Heart left ventricle (tissue), 16 donors: ENCODE data around the gene PAK3. TPM values are rescaled to one million over a fixed set of nuclear protein-coding genes. Genes with fewer than 3 reads are reported as not detected.

ENCODE experiments used
- ATAC-seq, 4 donors: fragments of 200-7000 bp; cut with Tn5 transposase; one replicate each; pipeline ENCODE4 v1.9.1; 2020 to 2022; ENCODE audit warnings: moderate library complexity in 4 of 4, mild to moderate bottlenecking in 3 of 4, moderate number of reproducible peaks in 1 of 4
- DNase-seq, 5 donors: peaks; one replicate each; pipeline ENCODE4 v3.0.0-alpha.2; 2020
- H3K27ac ChIP-seq, 12 donors: fragments of 200-600 bp; sonication (generic) in 4 of 12; one replicate each; pipeline versions ENCODE4 v1.5.0 to v1.8.0; 2016 to 2022; ENCODE audit warnings: mild to moderate bottlenecking in 2 of 12
- H3K27me3 ChIP-seq, 9 donors: fragments of 200-600 bp; sonication (generic) in 2 of 9; one replicate each; pipeline versions ENCODE4 v1.5.1 to v1.8.0; 2016 to 2022; ENCODE audit warnings: mild to moderate bottlenecking in 3 of 9
- H3K36me3 ChIP-seq, 9 donors: fragments of 200-600 bp; sonication (generic) in 2 of 9; one replicate each; pipeline versions ENCODE4 v1.5.0 to v1.8.0; 2018 to 2022; ENCODE audit warnings: mild to moderate bottlenecking in 2 of 9
- H3K4me1 ChIP-seq, 12 donors: fragments of 200-600 bp; sonication (generic) in 4 of 12; one replicate each; pipeline versions ENCODE4 v1.5.0 to v1.8.0; 2016 to 2022; ENCODE audit warnings: mild to moderate bottlenecking in 3 of 12
- H3K4me3 ChIP-seq, 12 donors: fragments of 200-600 bp; sonication (generic) in 4 of 12; one replicate each; pipeline versions ENCODE4 v1.5.0 to v1.8.0; 2017 to 2022; ENCODE audit warnings: mild to moderate bottlenecking in 9 of 12, moderate library complexity in 4 of 12
- H3K9me3 ChIP-seq, 12 donors: fragments of 200-600 bp; sonication (generic) in 4 of 12; one replicate each; pipeline versions ENCODE4 v1.5.0 to v1.8.0; 2016 to 2022; ENCODE audit warnings: mild to moderate bottlenecking in 1 of 12
- POLR2A ChIP-seq, 2 donors: fragments of 450-650 bp; IDR thresholded peaks; one replicate each; pipeline ENCODE4 v1.6.1; 2017; ENCODE audit warnings: antibody characterized with exemption in 2 of 2, mild to moderate bottlenecking in 2 of 2, moderate library complexity in 2 of 2
- WGBS, 4 donors: extraction: QIAGEN DNeasy Blood & Tissue Kit in 2 of 4; methylation state at CpG; one replicate each; pipeline versions ENCODE4 v1.1.5 to v1.1.7; 2013 to 2018; 5-methylcytosine and 5-hydroxymethylcytosine counted together
- intact Hi-C, 10 donors: fragments of 100-400 bp; cut with DNase I; formaldehyde crosslinking; loops; one replicate each; pipeline versions ENCODE4 v1.11.1 to v1.14.2; 2022
- polyA plus RNA-seq, 2 donors: library from polyadenylated mRNA; stranded (reverse); fragments of 200-250 nt; gene quantifications; one replicate each; pipeline ENCODE4 v1.2.3, GENCODE V29; 2013
- total RNA-seq, 9 donors: library from RNA; depleted of rRNA in 2 of 9; stranded (reverse); fragments of >200 nt in 2 of 9; fragmentation: NEBNext Ultra II Directional in 3 of 9; extraction: Animal tissue kit (Norgen Biotek cat#: 25700) in 3 of 9; gene quantifications; one replicate each; pipeline versions ENCODE4 v1.1.0 to v1.2.4, GENCODE V29; 2016 to 2023
- TF ChIP-seq, protein P1 (sequence below), 12 donors: fragments of 200-600 bp; sonication (generic) in 4 of 12; IDR thresholded peaks; one replicate each; pipeline versions ENCODE4 v1.5.0 to v1.8.0; 2018 to 2022; ENCODE audit warnings: antibody characterized with exemption in 12 of 12, mild to moderate bottlenecking in 5 of 12
- donor health status: ischemic (EF 13 %, LVEDD 7.1; RV severe dilation, severe dysfunction).
- donor health status: healthy with polysubstance abuse.
- donor health status: DM: no; HTN: yes; CAD: no.
- donor health status: DM: no; HTN: no; CAD: no.
- donor health status: ischemic (EF 25% LVEDD 6.9; RV normal size, moderate dysfunction).
- donor health status: ischemic (EF 25% LVEDD 5.7; RV mildly dilated, moderate dysfunction).
- donor health status: healthy.
- donor health status: DM: yes; HTN: yes; CAD: no.
- donor health status: ischemic (EF 35%, LVEDD 5.7; RV mildly dilated, moderate dysfunction).
- donor health status: nonischemic (EF 11% LVEDD 7.7; RV severe dilation, severe dysfunction).
- donor health status: DM: yes; HTN: yes; CAD: no.
- donor health status: PGD.
- donor health status: ischemic (EF 29% LVEDD 5.4; RV normal size, mild dysfunction).
- donor health status: nonischemic (EF 23%, LVEDD 6.1; RV moderate dilation, normal function).

PAK3 gene
- total and polyA plus RNA-seq, 11 donors = 0.04 to 1.1 (median 0.38) TPM; not detected in 1

DNA sequence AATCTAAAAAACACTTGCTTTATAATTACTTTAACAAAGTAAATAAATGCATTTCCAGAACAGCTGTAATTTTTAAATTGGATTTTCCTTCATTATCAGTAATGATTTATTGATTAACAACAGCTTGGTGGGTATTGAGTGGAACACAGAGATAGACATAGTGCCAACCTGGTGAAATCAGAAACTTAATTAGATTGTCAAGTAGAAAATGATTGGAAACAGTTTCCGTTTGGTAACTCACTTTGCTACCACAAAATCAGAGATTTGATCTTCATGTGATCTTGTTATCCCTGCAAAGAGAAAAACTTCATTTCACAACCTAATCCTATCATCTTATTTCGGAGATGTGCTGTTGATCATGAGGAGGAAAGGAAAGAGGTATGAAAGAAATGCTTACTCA lies 103.5 kb downstream of the PAK3 start:
- Histone ChIP-seq H3K27me3 (peaks cover 0 to 14% (median 0%) of the 10 kb centered on the region in 9 donors), H3K4me1 (no peaks in the 10 kb centered on the region), H3K9me3 (no peaks in the 10 kb centered on the region), H3K4me3 (no peak overlapping the region), H3K36me3 (no peaks in the 10 kb centered on the region), H3K27ac (no peak overlapping the region)
- ATAC-seq (no peak), DNase-seq (no peak)
- intact Hi-C loops = no loop called here
- TF ChIP-seq, protein P1, sequence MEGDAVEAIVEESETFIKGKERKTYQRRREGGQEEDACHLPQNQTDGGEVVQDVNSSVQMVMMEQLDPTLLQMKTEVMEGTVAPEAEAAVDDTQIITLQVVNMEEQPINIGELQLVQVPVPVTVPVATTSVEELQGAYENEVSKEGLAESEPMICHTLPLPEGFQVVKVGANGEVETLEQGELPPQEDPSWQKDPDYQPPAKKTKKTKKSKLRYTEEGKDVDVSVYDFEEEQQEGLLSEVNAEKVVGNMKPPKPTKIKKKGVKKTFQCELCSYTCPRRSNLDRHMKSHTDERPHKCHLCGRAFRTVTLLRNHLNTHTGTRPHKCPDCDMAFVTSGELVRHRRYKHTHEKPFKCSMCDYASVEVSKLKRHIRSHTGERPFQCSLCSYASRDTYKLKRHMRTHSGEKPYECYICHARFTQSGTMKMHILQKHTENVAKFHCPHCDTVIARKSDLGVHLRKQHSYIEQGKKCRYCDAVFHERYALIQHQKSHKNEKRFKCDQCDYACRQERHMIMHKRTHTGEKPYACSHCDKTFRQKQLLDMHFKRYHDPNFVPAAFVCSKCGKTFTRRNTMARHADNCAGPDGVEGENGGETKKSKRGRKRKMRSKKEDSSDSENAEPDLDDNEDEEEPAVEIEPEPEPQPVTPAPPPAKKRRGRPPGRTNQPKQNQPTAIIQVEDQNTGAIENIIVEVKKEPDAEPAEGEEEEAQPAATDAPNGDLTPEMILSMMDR (IDR thresholded peaks at IDR 0.05) = no peak
- no peak for TF ChIP-seq POLR2A (IDR thresholded peaks at IDR 0.05)
- WGBS, 4 donors = 45 to 78% (median 68%) methylated on average over 2 of the region's 2 CpGs

DNA sequence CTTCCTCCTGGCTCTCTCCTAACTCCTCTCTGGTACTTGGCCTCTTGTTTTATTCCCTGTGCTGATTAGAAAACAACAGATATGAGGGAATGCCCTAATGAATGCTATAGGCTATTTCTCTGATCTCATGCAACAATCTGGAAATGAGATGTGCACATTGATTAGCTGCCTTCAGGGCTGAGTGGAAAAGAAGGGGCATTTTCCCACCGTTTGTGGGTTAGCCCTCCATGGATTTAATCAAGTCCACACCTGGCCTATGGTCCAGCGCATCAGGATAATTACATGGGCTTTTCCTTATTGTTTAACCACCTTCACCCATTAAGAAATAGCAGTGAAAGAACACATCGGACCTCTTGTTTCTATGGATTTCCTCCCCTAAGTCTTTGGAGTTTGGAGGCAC lies 104.3 kb downstream of the PAK3 start:
- Histone ChIP-seq H3K36me3 (no peaks in the 10 kb centered on the region), H3K4me3 (no peak overlapping the region), H3K27me3 (peaks cover 0 to 14% (median 0%) of the 10 kb centered on the region in 9 donors), H3K27ac (no peak overlapping the region), H3K9me3 (no peaks in the 10 kb centered on the region), H3K4me1 (no peaks in the 10 kb centered on the region)
- ATAC-seq (no peak), DNase-seq (no peak)
- TF ChIP-seq POLR2A (IDR thresholded peaks at IDR 0.05) = no peak
- TF ChIP-seq, protein P1 (IDR thresholded peaks at IDR 0.05) = no peak
- intact Hi-C loops = no loop called here
- 59 to 83% (median 79%) methylated on average over 3 of the region's 3 CpGs for WGBS, 4 donors

DNA sequence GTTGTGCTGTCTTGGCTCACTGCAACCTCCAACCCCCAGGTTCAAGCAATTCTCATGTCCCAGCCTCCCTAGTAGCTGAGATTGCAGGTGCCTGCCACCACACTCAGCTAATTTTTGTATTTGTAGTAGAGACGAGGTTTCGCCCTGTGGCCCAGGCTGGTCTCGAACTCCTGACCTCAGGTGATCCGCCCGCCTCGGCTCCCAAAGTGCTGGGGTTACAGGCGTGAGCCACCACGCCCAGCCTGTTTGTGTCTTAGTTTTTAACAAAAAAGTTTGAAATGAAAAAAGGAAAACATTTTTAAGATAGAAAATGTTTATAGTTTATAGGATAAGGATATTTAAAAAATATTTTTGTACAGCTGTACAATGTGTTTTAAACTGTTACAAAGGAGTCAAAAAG lies 111.9 kb downstream of the PAK3 start:
- WGBS, 4 donors = 82 to 94% (median 90%) methylated on average over 8 of the region's 8 CpGs
- ATAC-seq = no peak
- H3K9me3 ChIP-seq = no peaks in the 10 kb centered on the region

DNA sequence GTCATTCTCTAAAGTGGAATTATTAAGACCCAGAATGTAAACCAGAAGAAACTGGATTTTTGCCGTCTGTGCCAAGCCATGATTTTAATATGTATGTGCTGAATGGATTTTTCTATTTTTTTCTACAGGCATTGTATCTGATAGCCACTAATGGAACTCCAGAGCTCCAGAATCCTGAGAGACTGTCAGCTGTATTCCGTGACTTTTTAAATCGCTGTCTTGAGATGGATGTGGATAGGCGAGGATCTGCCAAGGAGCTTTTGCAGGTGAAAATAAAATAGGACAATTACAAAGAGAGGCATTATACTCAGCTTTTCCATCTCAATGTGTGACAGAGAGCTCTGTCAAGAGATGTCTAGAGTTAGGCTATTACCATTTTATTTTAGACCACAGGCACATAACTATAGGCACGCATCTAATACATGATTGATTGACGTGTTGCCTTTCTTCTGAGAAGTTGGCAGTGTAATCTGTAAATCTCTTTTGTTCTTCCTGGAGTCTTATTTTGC lies 120.4 kb downstream of the PAK3 start:
- H3K4me3 ChIP-seq = no peak overlapping the region
- peaks cover 0 to 22% (median 0%) of the 10 kb centered on the region in 9 donors for H3K27me3 ChIP-seq
- WGBS, 4 donors = 78 to 96% (median 86%) methylated on average over 6 of the region's 6 CpGs
- H3K9me3 ChIP-seq = no peaks in the 10 kb centered on the region
- H3K36me3 ChIP-seq = no peaks in the 10 kb centered on the region
- intact Hi-C loops = no loop called here
- no peak for TF ChIP-seq POLR2A (IDR thresholded peaks at IDR 0.05)
- TF ChIP-seq, protein P1 (IDR thresholded peaks at IDR 0.05) = no peak
- DNase-seq (no peak), ATAC-seq (no peak)
- H3K27ac ChIP-seq = no peak overlapping the region
- no peaks in the 10 kb centered on the region for H3K4me1 ChIP-seq

More for the DNA sequence above, 111.9 kb downstream of the PAK3 start:
- no peak for DNase-seq
- Histone ChIP-seq H3K4me3 (no peak overlapping the region), H3K4me1 (no peaks in the 10 kb centered on the region), H3K27ac (no peak overlapping the region), H3K27me3 (peaks cover 0 to 23% (median 0%) of the 10 kb centered on the region in 9 donors), H3K36me3 (no peaks in the 10 kb centered on the region)
- intact Hi-C loops = no loop called here
- TF ChIP-seq POLR2A (IDR thresholded peaks at IDR 0.05) = no peak
- TF ChIP-seq, protein P1 (IDR thresholded peaks at IDR 0.05) = no peak
